HepG2 (cell line): ENCODE results near the gene ZNF287. TPM values are rescaled to one million over a fixed set of nuclear protein-coding genes. Genes with fewer than 3 reads are reported as not detected.

ENCODE experiments used
- HOXA3 ChIP-seq: sonication (generic); formaldehyde crosslinking; IDR thresholded peaks from 2 replicates; pipeline ENCODE4 v1.5.0; 2020; ENCODE audit warnings: missing genetic modification reagents
- JUN ChIP-seq: sonication (generic); formaldehyde crosslinking; IDR thresholded peaks from 2 replicates; pipeline ENCODE4 v1.4.0; 2020; ENCODE audit warnings: mild to moderate bottlenecking, missing genetic modification reagents
- PAWR ChIP-seq: sonication (generic); formaldehyde crosslinking; IDR thresholded peaks from 2 replicates; pipeline ENCODE4 v1.4.0; 2020; ENCODE audit warnings: missing genetic modification reagents, mild to moderate bottlenecking, borderline replicate concordance
- ZBTB38 ChIP-seq: sonication (generic); formaldehyde crosslinking; IDR thresholded peaks from 2 replicates; pipeline ENCODE4 v1.5.1; 2020; ENCODE audit warnings: mild to moderate bottlenecking, missing genetic modification reagents
- ZNF350 ChIP-seq: sonication (generic); formaldehyde crosslinking; IDR thresholded peaks from 2 replicates; pipeline ENCODE4 v1.4.0; 2020; ENCODE audit warnings: mild to moderate bottlenecking, low read depth, missing genetic modification reagents, borderline replicate concordance
- ZNF552 ChIP-seq: sonication (generic); formaldehyde crosslinking; IDR thresholded peaks from 2 replicates; pipeline ENCODE4 v1.9.0; 2022; ENCODE audit warnings: missing genetic modification reagents, mild to moderate bottlenecking, borderline replicate concordance
- ZNF589 ChIP-seq: sonication (generic); formaldehyde crosslinking; conservative IDR thresholded peaks from 2 replicates; pipeline ENCODE4 v1.8.0; 2022; ENCODE audit warnings: mild to moderate bottlenecking, moderate library complexity, missing genetic modification reagents
- ZNF607 ChIP-seq: sonication (generic); formaldehyde crosslinking; IDR thresholded peaks from 2 replicates; pipeline ENCODE4 v1.5.1; 2020; ENCODE audit warnings: missing genetic modification reagents, mild to moderate bottlenecking, borderline replicate concordance
- ZNF768 ChIP-seq: sonication (generic); formaldehyde crosslinking; IDR thresholded peaks from 2 replicates; pipeline ENCODE4 v1.4.0; 2020; ENCODE audit warnings: missing genetic modification reagents
- ZNF891 ChIP-seq: sonication (generic); formaldehyde crosslinking; IDR thresholded peaks from 2 replicates; pipeline ENCODE4 v1.5.0; 2020; ENCODE audit warnings: mild to moderate bottlenecking, missing genetic modification reagents
- polyA plus RNA-seq, 8 experiments: library from polyadenylated mRNA; depleted of rRNA in 3 of 8; stranded (reverse) in 7 of 8; unstranded in 1 of 8; fragments of >200 nt; fragmentation: Illumina TruSeq in 4 of 8; extraction: Trizol in 4 of 8; gene quantifications; 2 replicates each; pipeline versions ENCODE4 v1.2.1 to v1.2.3, GENCODE V29; 2011 to 2016; ENCODE audit warnings: low read depth in 4 of 8, missing spikeins in 1 of 8, mixed read lengths in 1 of 8; ENCODE audit not compliant: insufficient read depth in 1 of 8
- total RNA-seq, 5 experiments: library from RNA; depleted of rRNA; stranded (reverse); fragments of >200 nt; fragmentation: Illumina TruSeq; extraction: Trizol; gene quantifications; 2 replicates each; pipeline ENCODE4 v1.2.3, GENCODE V29; 2016; ENCODE audit warnings: low read depth in 1 of 5
- TF ChIP-seq, protein P1 (sequence below): sonication (generic); formaldehyde crosslinking; IDR thresholded peaks from 2 replicates; pipeline ENCODE4 v1.4.0; 2020; ENCODE audit warnings: mild to moderate bottlenecking, missing genetic modification reagents
- TF ChIP-seq, protein P2 (sequence below): sonication (generic); formaldehyde crosslinking; IDR thresholded peaks from 2 replicates; pipeline ENCODE4 v1.4.0; 2020; ENCODE audit warnings: low read depth, missing genetic modification reagents
- TF ChIP-seq, protein P3 (sequence below): sonication (generic); formaldehyde crosslinking; IDR thresholded peaks from 2 replicates; pipeline ENCODE4 v1.9.0; 2021; ENCODE audit warnings: missing genetic modification reagents, borderline replicate concordance

The ZNF287 gene
- total and polyA plus RNA-seq, 2 of the 13 experiments (the other 11 are each of a cell fraction or from before 2014, with no cell fraction given) = 0.21 TPM; not detected in 1

- TF ChIP-seq ZNF350 (CRISPR knock-in tag) (peak; percentile 50; the same call in 1 of the 2 replicates), ZNF607 (peak; percentile 71; the same call in 1 of the 2 replicates), PAWR (CRISPR knock-in tag) (0 out of 2 replicates have a peak, but pooled peaks have one; percentile 43), ZNF552 (CRISPR knock-in tag) (no peak), ZNF768 (CRISPR knock-in tag) (peak; percentile 61; the same call in 1 of the 2 replicates), ZBTB38 (peak; percentile 81), ZNF891 (CRISPR knock-in tag) (peak; percentile 54; the same call in 1 of the 2 replicates), JUN (CRISPR knock-in tag) (no peak), HOXA3 (CRISPR knock-in tag) (peak; percentile 53; the same call in 1 of the 2 replicates), ZNF589 (CRISPR knock-in tag) (0 out of 2 replicates have a peak, but pooled peaks have one; percentile 41)
- TF ChIP-seq, protein P1, sequence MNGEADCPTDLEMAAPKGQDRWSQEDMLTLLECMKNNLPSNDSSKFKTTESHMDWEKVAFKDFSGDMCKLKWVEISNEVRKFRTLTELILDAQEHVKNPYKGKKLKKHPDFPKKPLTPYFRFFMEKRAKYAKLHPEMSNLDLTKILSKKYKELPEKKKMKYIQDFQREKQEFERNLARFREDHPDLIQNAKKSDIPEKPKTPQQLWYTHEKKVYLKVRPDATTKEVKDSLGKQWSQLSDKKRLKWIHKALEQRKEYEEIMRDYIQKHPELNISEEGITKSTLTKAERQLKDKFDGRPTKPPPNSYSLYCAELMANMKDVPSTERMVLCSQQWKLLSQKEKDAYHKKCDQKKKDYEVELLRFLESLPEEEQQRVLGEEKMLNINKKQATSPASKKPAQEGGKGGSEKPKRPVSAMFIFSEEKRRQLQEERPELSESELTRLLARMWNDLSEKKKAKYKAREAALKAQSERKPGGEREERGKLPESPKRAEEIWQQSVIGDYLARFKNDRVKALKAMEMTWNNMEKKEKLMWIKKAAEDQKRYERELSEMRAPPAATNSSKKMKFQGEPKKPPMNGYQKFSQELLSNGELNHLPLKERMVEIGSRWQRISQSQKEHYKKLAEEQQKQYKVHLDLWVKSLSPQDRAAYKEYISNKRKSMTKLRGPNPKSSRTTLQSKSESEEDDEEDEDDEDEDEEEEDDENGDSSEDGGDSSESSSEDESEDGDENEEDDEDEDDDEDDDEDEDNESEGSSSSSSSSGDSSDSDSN (CRISPR knock-in tag) = peak; percentile 29; the same call in 1 of the 2 replicates
- TF ChIP-seq, protein P2, sequence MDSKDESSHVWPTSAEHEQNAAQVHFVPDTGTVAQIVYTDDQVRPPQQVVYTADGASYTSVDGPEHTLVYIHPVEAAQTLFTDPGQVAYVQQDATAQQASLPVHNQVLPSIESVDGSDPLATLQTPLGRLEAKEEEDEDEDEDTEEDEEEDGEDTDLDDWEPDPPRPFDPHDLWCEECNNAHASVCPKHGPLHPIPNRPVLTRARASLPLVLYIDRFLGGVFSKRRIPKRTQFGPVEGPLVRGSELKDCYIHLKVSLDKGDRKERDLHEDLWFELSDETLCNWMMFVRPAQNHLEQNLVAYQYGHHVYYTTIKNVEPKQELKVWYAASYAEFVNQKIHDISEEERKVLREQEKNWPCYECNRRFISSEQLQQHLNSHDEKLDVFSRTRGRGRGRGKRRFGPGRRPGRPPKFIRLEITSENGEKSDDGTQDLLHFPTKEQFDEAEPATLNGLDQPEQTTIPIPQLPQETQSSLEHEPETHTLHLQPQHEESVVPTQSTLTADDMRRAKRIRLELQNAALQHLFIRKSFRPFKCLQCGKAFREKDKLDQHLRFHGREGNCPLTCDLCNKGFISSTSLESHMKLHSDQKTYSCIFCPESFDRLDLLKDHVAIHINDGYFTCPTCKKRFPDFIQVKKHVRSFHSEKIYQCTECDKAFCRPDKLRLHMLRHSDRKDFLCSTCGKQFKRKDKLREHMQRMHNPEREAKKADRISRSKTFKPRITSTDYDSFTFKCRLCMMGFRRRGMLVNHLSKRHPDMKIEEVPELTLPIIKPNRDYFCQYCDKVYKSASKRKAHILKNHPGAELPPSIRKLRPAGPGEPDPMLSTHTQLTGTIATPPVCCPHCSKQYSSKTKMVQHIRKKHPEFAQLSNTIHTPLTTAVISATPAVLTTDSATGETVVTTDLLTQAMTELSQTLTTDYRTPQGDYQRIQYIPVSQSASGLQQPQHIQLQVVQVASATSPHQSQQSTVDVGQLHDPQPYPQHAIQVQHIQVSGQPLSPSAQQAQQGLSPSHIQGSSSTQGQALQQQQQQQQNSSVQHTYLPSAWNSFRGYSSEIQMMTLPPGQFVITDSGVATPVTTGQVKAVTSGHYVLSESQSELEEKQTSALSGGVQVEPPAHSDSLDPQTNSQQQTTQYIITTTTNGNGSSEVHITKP = no peak
- TF ChIP-seq, protein P3, sequence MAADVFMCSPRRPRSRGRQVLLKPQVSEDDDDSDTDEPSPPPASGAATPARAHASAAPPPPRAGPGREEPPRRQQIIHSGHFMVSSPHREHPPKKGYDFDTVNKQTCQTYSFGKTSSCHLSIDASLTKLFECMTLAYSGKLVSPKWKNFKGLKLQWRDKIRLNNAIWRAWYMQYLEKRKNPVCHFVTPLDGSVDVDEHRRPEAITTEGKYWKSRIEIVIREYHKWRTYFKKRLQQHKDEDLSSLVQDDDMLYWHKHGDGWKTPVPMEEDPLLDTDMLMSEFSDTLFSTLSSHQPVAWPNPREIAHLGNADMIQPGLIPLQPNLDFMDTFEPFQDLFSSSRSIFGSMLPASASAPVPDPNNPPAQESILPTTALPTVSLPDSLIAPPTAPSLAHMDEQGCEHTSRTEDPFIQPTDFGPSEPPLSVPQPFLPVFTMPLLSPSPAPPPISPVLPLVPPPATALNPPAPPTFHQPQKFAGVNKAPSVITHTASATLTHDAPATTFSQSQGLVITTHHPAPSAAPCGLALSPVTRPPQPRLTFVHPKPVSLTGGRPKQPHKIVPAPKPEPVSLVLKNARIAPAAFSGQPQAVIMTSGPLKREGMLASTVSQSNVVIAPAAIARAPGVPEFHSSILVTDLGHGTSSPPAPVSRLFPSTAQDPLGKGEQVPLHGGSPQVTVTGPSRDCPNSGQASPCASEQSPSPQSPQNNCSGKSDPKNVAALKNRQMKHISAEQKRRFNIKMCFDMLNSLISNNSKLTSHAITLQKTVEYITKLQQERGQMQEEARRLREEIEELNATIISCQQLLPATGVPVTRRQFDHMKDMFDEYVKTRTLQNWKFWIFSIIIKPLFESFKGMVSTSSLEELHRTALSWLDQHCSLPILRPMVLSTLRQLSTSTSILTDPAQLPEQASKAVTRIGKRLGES (CRISPR knock-in tag) = no peak
Observed at GRCh38 chr17:16584273-16584995, 15.4 kb upstream of the ZNF287 start (continued).
